Measurements from ENCODE around the gene ZBED4. TPM values are rescaled to one million over a fixed set of nuclear protein-coding genes. Genes with fewer than 3 reads are reported as not detected.

Gene ZBED4
- total and polyA plus RNA-seq, 2 of the 13 experiments (the other 11 are each of a cell fraction or from before 2014, with no cell fraction given): 5.4 to 9.6 TPM

GRCh38 chr22:49936018-49936972 is 82.7 kb downstream of the ZBED4 start (continued):
- TF ChIP-seq ZNF609 (CRISPR knock-in tag; IDR thresholded peaks at IDR 0.05; ENCODE audit: borderline replicate concordance) (peak; percentile 78), ZNF646 (CRISPR knock-in tag; IDR thresholded peaks at IDR 0.05) (peak; percentile 47; the same call in 1 of the 2 replicates), MNT (IDR thresholded peaks at IDR 0.05) (0 out of 2 replicates have a peak, but pooled peaks have one; percentile 10), GABPA (IDR thresholded peaks at IDR 0.05; ENCODE audit: low read depth, low read length) (no peak), GABPA (CRISPR knock-in tag; IDR thresholded peaks at IDR 0.05; ENCODE audit: low read depth) (peak; percentile 55; the same call in 1 of the 2 replicates), KAT2B (IDR thresholded peaks at IDR 0.05; ENCODE audit: borderline replicate concordance, low read depth, low read length) (no peak), TBX3 (IDR thresholded peaks at IDR 0.05; ENCODE audit: borderline replicate concordance) (peak; percentile 32; the same call in 1 of the 2 replicates), EHMT2 (IDR thresholded peaks at IDR 0.05; ENCODE audit: borderline replicate concordance, low read depth, low read length) (no peak), ZNF768 (CRISPR knock-in tag; IDR thresholded peaks at IDR 0.05) (peak; percentile 66; the same call in 1 of the 2 replicates), ZNF354B (CRISPR knock-in tag; IDR thresholded peaks at IDR 0.05) (no peak), PATZ1 (CRISPR knock-in tag; IDR thresholded peaks at IDR 0.05) (peak; percentile 99), TBX2 (CRISPR knock-in tag; IDR thresholded peaks at IDR 0.05; ENCODE audit: borderline replicate concordance) (peak; percentile 85; the same call in 1 of the 2 replicates)

Measured in HepG2 (cell line).